Forelimb muscle (tissue), 1 donor: Measurements from ENCODE around the gene RBM10. TPM values are rescaled to one million over a fixed set of nuclear protein-coding genes. Genes with fewer than 3 reads are reported as not detected.

Experiments
- DNase-seq: peaks from one replicate; pipeline ENCODE4 v3.0.0-alpha.2; 2013; ENCODE audit warnings: low read depth
- polyA plus RNA-seq: library from polyadenylated mRNA; unstranded; fragments of 120-200 nt; gene quantifications from one replicate; pipeline ENCODE4 v1.2.1, GENCODE V29; 2013; ENCODE audit not compliant: insufficient read length

Gene RBM10
- polyA plus RNA-seq, 1 donor: 31.9 TPM

- no peak for DNase-seq
These were observed 2.2 kb downstream of the RBM10 start for GRCh38 chrX:47146936-47147859.

- DNase-seq: no peak
These were observed 3.9 kb downstream of the RBM10 start for GRCh38 chrX:47148946-47149345.

DNA sequence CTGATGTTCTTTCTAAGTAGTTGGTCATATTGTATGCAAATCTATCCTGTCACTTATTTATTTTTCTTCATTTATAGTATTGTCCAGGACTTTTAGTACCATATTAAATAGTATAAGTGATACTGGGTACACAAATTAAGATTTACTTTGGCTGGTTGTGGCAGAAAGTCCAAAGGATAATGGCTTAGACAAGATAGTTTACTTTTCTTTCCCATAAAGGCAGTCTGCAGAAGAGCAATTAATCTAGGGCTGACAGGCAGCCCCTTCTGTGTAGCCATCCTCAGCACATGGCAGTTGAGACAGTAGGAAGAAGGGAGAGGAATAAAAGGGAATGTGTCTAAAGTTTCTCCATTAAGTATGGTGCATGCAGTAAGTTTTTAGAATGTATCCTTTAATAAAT lies 6.4 kb downstream of the RBM10 start:
- DNase-seq: no peak

GRCh38 chrX:47156611-47157520 lies 11.8 kb downstream of the RBM10 start:
- DNase-seq: no peak

GRCh38 chrX:47158131-47158530 lies 13.1 kb downstream of the RBM10 start:
- DNase-seq: no peak

GRCh38 chrX:47158781-47159180 lies 13.8 kb downstream of the RBM10 start:
- DNase-seq: no peak

GRCh38 chrX:47160781-47161180 lies 15.8 kb downstream of the RBM10 start:
- no peak for DNase-seq

DNA sequence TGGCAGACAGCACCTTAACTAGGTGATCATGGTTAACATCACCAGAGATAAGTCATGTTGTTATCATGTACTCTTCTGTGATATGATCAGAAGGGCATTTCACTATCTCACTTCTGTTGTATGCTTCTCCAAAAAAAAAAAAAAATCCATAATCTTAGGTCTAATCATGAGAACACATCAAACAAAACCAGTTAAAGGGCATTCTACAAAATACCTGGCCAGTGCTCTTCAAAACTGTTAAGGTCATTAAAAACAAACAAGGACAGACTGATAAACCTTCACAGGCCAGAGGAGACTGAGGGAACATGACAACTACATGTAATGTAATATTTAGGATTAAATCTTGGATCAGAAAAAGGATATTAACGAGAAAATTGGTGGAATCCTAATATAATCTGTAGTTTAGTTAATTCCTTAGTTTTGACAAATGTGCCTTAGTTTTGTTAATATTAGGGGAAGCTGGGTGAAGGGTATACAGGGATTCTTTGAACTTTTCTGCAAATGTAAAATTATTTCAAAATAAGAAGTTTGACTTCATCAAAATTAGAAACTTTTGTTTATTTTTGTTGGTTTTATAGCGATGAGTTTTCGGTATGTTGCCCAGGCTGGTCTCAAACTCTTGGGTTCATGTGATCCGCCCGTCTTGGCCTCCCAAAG lies 18.0 kb downstream of the RBM10 start:
- no peak for DNase-seq

DNA sequence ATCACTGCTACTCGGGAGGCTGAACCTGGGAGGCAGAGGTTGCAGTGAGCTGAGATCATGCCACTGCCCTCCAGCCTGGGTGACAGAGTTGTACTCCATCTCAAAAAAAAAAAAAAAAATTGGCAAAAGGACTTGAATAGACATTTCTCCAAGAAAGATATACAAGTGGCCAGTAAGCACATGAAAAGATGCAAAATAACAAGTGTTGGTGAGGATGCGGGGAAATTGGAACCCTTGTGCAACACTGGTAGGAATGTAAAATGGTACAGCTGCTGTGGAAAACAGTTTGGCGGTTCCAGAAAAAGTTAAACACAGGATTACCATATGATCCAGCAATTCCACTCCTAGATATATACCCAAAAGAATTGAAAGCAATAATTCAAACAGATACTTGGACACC lies 19.4 kb downstream of the RBM10 start:
- DNase-seq: no peak

DNA sequence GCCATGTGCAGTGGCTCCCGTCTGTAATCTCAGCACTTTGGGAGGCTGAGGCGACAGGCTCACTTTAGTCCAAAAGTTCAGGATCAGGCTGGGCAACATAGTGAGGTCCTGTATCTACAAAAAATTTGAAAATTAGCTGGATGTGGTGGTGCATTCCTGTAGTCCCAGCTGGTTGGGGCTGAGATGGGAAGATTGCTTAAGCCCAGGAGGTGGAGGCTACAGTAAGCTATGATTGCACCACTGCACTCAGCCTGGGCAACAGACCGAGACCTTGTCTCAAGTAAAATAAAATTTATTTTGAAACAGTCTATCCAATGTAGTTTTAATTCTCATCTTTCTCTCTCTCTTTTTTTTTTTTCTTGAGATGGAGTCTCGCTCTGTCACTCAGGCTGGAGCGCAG lies 21.1 kb downstream of the RBM10 start:
- DNase-seq: no peak

GRCh38 chrX:47168495-47169073 lies 23.6 kb downstream of the RBM10 start:
- no peak for DNase-seq

DNA sequence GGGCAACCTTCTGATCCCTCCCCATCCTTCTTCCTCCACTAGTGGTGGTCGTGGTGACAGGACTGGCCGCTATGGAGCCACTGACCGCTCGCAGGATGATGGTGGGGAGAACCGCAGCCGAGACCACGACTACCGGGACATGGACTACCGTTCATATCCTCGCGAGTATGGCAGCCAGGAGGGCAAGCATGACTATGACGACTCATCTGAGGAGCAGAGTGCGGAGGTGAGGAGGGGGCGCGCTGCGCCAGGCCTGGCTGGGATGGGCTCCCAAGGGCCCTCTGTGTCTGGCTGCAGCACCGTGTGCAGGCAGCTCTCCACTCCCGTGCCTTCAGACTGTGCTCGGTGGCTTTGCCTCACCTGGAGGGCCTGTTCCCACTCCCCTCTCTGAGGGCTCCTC lies 24.3 kb downstream of the RBM10 start:
- DNase-seq: no peak

DNA sequence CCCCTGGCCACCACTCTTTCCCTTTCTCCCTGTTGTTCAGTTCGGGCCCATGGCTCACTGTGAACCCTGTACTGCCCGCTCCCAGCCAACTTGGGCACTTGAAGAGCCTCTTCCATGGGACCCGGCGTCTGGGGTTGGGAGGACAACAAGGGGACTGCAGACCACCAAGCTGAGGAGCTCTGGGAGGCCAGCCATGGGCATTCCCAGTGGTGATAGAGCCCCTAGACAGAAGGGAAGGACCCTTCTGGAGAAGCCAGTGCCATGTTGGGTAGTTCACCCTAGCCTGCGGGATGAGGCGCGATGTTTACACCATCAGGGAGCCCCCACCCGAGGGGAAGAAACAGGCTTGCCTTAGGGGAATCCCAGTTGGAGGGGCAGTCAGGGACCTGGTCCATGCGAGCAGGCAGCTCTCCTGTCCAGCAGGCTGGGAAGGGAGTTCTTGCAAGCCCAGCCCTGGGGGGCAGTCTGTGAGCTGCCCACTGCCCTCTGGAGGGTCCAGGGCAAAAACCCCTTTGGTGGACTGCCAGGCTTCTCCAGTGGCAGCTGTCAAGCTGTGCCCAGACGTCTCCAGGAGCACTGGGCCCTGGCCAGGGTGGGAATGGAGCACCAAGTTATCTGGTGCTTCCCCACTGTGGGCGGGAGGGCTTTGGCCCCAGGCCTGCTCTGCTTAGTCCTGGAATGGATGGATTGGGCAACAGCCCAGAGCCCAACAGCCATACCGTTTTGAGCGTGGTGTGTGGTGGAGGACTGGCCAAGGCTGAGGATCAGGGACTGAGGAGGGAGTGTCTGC lies 24.9 kb downstream of the RBM10 start:
- DNase-seq: no peak

- no peak for DNase-seq
These were observed 26.1 kb downstream of the RBM10 start for GRCh38 chrX:47170861-47171692.

DNA sequence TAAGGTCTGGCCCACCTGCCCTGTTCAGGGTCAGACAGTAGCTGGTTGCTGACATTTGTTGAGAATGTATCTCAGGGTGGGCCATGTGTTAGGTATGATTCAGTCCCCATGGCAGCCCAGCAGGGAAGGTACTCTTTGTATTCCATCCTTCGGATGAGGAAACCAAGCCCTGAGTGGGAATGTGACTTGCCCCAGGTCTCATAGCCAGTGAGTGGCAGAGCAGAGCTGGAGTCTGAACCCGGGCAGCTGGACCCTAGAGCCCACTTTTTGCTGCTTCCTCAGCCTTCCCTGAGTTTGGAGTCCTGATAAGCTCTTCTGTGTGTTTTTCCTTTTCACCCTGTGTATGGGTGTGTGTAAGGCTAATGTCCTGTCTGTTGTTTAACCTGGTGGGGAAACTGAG lies 27.0 kb downstream of the RBM10 start:
- no peak for DNase-seq

DNA sequence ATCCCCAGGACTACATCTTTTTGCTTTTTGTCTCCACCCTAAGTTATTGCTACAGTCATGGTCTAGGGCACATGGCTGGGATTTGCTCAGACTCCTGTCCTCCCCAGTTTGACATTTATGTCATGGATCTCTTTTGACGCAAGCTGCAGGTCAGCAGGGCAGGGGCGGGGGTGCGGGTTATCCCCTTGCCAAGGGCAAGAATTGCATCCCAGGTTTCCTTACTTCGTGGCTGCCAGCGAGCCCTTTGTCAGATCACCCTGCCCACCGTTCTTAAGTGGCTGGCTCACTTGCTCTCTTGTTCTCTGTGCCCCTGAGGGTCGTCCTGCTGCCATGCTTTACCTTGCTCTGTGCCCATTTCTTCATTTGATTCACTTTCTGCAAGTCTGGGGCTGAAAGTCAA lies 27.5 kb downstream of the RBM10 start:
- DNase-seq: no peak

GRCh38 chrX:47172971-47173792 lies 28.2 kb downstream of the RBM10 start:
- no peak for DNase-seq

DNA sequence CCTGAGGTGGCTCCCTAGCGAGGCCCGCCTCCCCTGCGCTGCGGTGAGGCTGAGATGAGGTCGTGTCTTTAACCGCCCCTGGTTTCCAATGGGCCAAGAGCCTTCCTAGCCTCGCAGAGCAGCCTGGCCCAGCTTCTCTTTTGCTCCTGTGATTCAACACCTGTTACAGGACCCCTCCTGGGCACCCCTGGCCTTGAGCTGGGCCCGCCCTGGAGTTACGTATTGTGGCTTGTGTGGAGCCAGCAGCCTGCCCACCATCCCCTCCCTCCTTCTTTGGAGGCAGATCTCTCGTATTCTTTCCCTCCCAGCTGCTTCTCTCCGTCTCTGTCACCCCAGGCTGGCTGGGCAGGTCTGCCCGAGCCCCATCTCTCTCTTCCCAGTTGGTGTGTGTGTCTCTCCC lies 29.4 kb downstream of the RBM10 start:
- DNase-seq: no peak
